Activated CD8-positive, alpha-beta memory T cell treated with anti-CD3 and anti-CD28 coated beads for 4 hours (primary cell): ENCODE measurements around the gene SIL1.
"Not testable (repeated sequence)": the region's sequence is repeated elsewhere in the genome, so short reads cannot be mapped to it uniquely, and the experiment has no call there.

Experiments
- DNase-seq, 2 donors: peaks; one replicate each; pipeline ENCODE4 v3.0.0-alpha.2; 2020; ENCODE audit warnings: low read depth in 2 of 2

SIL1 gene

GRCh38 chr5:138921362-138921761 lies 276.8 kb downstream of the SIL1 start:
- DNase-seq = not testable (repeated sequence)

DNA sequence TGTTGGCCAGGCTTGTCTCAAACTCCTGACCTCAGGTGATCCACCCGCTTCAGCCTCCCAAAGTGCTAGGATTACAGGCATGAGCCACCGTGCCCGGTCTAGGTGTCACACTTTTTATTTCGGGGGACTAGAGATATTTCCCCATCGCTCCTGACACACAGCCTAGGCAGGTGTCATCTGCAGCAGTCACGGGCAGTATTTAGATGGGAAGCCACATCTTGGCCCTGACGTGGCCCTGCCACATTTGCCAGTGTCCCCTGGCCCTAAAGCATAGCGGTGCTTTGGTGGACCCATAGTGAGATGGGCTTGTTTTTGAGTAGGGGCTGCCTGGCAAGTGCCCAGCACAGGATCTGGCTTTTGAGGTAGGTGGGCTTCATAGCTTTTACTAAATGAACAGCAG lies 278.0 kb downstream of the SIL1 start:
- no peak for DNase-seq

- DNase-seq = no peak
Observed at GRCh38 chr5:138918686-138919085, 279.5 kb downstream of the SIL1 start.

DNA sequence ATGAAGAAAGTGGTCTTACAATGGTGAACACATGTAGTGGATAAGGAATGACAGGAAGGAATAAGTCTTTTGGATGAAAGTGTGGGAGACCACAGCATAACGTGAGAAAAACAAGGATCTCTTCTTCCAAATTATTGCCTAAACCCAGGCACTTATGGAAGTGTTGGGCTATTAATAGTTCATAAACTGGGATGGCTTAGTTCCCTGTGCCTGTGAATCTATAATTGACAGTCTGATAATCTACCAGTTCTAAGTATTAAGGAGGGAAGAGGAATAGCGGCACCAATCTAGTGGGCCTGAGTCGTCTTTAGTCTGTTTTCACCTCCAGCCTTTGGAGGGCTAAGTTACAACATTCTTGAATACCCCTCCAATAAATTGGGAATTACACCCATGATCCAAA lies 283.8 kb downstream of the SIL1 start:
- DNase-seq = no peak

DNA sequence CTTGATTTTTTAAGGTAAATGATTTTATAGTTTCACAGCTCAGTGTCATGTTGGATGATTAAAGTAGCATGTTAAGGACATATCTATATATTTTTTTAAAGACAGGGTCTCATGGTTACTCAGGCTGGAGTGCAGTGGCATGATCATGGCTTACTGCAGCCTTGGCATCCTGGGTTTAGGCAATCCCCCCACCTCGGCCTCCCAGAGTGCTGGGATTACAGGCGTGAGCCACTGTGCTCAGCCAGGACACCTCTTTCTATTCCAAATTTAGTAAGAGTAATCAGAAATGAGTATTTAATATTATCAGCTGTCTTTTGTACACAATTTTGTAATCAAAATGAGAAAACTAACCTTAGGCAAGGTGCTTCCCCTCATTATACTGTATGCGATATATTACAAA lies 284.4 kb downstream of the SIL1 start:
- no peak for DNase-seq

- DNase-seq = no peak
Observed at GRCh38 chr5:138912093-138912492, 286.1 kb downstream of the SIL1 start.

DNA sequence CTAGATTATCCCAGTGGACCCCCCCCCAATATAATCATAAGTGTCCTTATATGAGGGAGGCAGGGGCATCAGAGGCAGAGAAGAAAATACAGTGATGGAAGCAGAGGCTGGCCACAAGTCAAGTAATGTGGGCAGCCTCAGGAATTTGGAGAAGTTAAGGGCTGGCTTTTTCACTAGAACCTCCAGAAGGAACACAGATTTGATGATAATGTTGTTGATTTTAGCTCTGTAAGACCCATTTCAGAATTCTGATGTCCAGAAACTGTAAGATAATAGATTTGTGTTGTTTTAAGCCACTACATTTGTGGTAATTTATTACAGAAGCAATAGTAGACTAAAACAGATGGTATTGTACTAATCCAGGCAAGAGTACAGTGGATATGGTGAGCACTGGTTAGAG lies 286.7 kb downstream of the SIL1 start:
- DNase-seq = no peak

- DNase-seq = no peak
Observed at GRCh38 chr5:138910546-138911185, 287.5 kb downstream of the SIL1 start.

- no peak for DNase-seq
Observed at GRCh38 chr5:138909734-138910133, 288.4 kb downstream of the SIL1 start.

DNA sequence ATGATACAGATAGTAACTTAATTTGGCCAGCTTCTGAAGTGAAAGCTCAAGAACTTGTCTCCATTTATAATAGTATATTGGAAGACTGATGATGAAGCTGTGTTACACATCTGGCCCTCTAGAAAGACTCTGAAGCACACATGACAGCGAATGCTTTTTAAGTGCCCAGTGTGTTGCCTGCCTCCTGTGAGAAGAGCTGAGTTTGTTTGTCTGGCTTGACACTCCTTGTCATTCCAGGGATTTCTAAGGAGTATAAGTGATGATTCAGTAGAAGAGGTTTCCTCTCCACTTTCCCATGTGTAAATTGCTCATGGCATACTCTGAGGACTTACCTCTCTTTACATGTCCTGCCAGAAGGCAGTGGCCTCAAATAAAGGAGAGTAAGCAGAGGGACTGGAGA lies 292.6 kb downstream of the SIL1 start:
- DNase-seq = no peak

- DNase-seq = no peak
Observed at GRCh38 chr5:138903130-138903775, 294.9 kb downstream of the SIL1 start.

DNA sequence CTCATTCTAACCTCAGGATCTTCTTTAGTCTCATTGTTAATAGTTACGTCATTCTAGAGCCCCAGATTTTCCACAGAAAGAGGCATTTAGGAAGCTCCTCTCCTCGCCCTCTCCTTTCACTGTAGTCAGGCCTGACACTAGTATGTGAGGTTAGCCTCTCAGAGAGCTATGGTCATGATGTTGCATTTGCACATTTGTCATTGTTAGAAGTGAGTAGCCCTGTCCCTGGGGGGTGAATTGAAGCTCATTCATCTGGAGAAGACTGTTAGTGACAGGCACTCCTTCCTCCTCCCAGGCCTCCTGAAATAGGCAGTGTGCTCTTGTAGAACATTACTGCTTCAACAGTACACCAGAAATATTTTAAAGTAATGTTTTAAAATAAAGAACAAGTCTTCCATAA lies 296.5 kb downstream of the SIL1 start:
- no peak for DNase-seq

DNA sequence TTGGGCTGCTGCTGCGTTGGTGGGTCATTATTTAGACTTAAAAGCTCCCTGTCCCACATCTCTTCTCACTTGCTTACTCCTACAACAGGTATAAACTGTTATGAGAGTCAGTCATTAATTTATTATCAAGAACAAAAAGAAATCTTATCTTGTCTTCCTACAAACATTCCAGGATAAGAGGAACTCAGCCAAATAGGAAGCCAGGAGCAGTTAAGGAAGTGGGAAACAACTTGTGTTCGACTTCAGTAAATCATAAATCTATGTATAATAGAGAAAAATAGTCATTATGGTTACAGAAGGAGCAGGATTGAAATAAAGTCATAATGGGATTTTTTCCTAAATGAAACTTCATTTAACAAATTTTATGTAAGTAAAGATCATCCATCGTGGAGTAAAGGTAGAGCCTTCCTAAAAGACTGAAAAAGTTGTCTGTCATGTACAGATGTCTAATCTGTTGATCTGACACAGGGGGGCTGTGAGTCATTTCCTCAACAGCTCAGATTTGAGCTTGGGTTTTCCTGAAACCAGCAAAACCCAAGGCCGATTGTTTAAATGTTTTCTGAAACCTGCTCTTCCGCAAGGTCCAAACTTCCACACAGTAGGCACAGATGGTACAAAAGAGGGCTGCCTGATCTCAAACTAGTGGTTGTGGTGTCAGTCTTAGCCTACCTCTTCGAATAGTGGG lies 297.7 kb downstream of the SIL1 start:
- DNase-seq = no peak

GRCh38 chr5:138898742-138899141 lies 299.4 kb downstream of the SIL1 start:
- no peak for DNase-seq

- no peak for DNase-seq
Observed at GRCh38 chr5:138898299-138898698, 299.9 kb downstream of the SIL1 start.
